K562 (cell line): ENCODE data around the gene NT5DC4. TPM values are rescaled to one million over a fixed set of nuclear protein-coding genes. Genes with fewer than 3 reads are reported as not detected.
A peak's percentile ranks its signal among the peaks of the same experiment; 100 is the strongest.

Experiments used
- ATAC-seq: fragments of 200-7000 bp; cut with Tn5 transposase; 3 replicates; pipeline ENCODE4 v1.9.1; 2020; ENCODE audit warnings: moderate library complexity
- BruUV-seq: library from RNA; stranded (reverse); fragments of 400-500 nt; replicated peaks from 2 replicates; lab custom pipeline; 2021; lab: Mats Ljungman, UMichigan
- CTCF ChIA-PET: fragments of 300-600 bp; formaldehyde crosslinking; extraction: SDS; loops from one replicate; lab custom pipeline; 2021; ENCODE audit warnings: low intra/inter-chr PET ratio; lab: Yijun Ruan, JAX
- POLR2A ChIA-PET: fragments of 300-600, 350-650 bp; sonication (Branson Sonifier 250); formaldehyde crosslinking; extraction: SDS; loops from one replicate; lab custom pipeline; 2021; ENCODE audit warnings: antibody characterized with exemption, inconsistent platforms; lab: Yijun Ruan, JAX
- DNase-seq, 4 experiments: peaks; one replicate each; pipeline versions ENCODE4 v3.0.0 to v3.0.0-alpha.2; 2011 to 2018; ENCODE audit warnings: low spot score in 3 of 4, mixed read lengths in 3 of 4; ENCODE audit errors: extremely low read depth in 1 of 4
- FAIRE-seq: peaks from 2 replicates; lab custom pipeline; 2011; peaks lifted over from hg19 to GRCh38; lab: Jason Lieb, UNC
- H2AFZ ChIP-seq: 2 replicates; pipeline ENCODE4 v1.6.0; 2011; ENCODE audit warnings: low read depth, low read length, control low read depth, inconsistent platforms
- H3K27ac ChIP-seq: fragments of 200-600 bp; 3 replicates; pipeline ENCODE4 v1.8.0; 2011; ENCODE audit warnings: low read depth, mild to moderate bottlenecking, control low read depth, inconsistent platforms, low read length, moderate library complexity, mixed read lengths; ENCODE audit errors: extremely low read depth
- H3K27me3 ChIP-seq, 2 experiments: fragments of 300-600 bp in 1 of 2; 2 replicates in 1 of 2; 3 replicates in 1 of 2; pipeline versions ENCODE4 v1.6.0 to v1.8.0; 2011; ENCODE audit warnings: inconsistent platforms in 2 of 2, low read length in 2 of 2, mild to moderate bottlenecking in 1 of 2, mixed read lengths in 1 of 2, moderate library complexity in 1 of 2; ENCODE audit not compliant: control insufficient read depth in 2 of 2, insufficient read depth in 2 of 2
- H3K36me3 ChIP-seq: fragments of 300-600 bp; 3 replicates; pipeline ENCODE4 v1.8.0; 2011; ENCODE audit warnings: mild to moderate bottlenecking, low read length, inconsistent platforms; ENCODE audit not compliant: control insufficient read depth, insufficient read depth
- H3K4me1 ChIP-seq, 2 experiments: fragments of 200-600 bp in 1 of 2; replicated peaks in 1 of 2; 2 replicates in 1 of 2; 3 replicates in 1 of 2; pipeline versions ENCODE4 v1.5.1 to v1.8.0; 2011; ENCODE audit warnings: inconsistent platforms in 2 of 2, low read length in 2 of 2, mild to moderate bottlenecking in 1 of 2, mixed read lengths in 1 of 2, moderate library complexity in 1 of 2; ENCODE audit not compliant: control insufficient read depth in 2 of 2, insufficient read depth in 2 of 2
- H3K4me2 ChIP-seq: 2 replicates; pipeline ENCODE4 v1.6.1; 2011; ENCODE audit warnings: low read length, control low read depth, inconsistent platforms, mixed read lengths; ENCODE audit not compliant: insufficient read depth
- H3K4me3 ChIP-seq: fragments of 200-600 bp; sonication (generic), shearing (Covaris generic); 2 replicates; pipeline ENCODE4 v1.5.1; 2016; ENCODE audit warnings: control low read depth, inconsistent platforms
- H3K79me2 ChIP-seq: fragments of 200-600 bp; 3 replicates; pipeline ENCODE4 v1.8.0; 2011; ENCODE audit warnings: low read length, inconsistent platforms; ENCODE audit not compliant: control insufficient read depth, insufficient read depth
- H3K9ac ChIP-seq, 2 experiments: 2 replicates each; pipeline versions ENCODE4 v1.6.0 to v1.6.1; 2011; ENCODE audit warnings: low read depth in 2 of 2, low read length in 2 of 2, control low read depth in 1 of 2, inconsistent platforms in 1 of 2, mild to moderate bottlenecking in 1 of 2, mixed read lengths in 1 of 2; ENCODE audit not compliant: insufficient read depth in 1 of 2
- H3K9me1 ChIP-seq: one replicate; pipeline ENCODE4 v1.6.0; 2011; ENCODE audit warnings: inconsistent platforms, mild to moderate bottlenecking, low read length, moderate library complexity; ENCODE audit not compliant: control insufficient read depth, insufficient read depth
- H3K9me3 ChIP-seq: replicated peaks from 2 replicates; pipeline ENCODE4 v1.5.1; 2011; ENCODE audit warnings: low read depth, low read length, inconsistent platforms; ENCODE audit not compliant: control insufficient read depth, insufficient read depth
- H4K20me1 ChIP-seq: replicated peaks from 2 replicates; pipeline ENCODE4 v1.6.1; 2011; ENCODE audit warnings: low read length, inconsistent platforms, mixed read lengths; ENCODE audit not compliant: control insufficient read depth, insufficient read depth
- BRCA1 ChIP-seq, 2 experiments: fragments of 450-650 bp in 1 of 2; sonication (generic) in 1 of 2; formaldehyde crosslinking in 1 of 2; IDR thresholded peaks; 2 replicates each; pipeline versions ENCODE4 v1.5.0 to v1.6.1; 2017 to 2020; ENCODE audit warnings: mild to moderate bottlenecking in 1 of 2, missing genetic modification reagents in 1 of 2
- ESRRA ChIP-seq: fragments of 450-650 bp; IDR thresholded peaks from 2 replicates; pipeline ENCODE4 v1.6.1; 2014; ENCODE audit warnings: low read depth, mild to moderate bottlenecking, moderate library complexity, borderline replicate concordance
- PRDM10 ChIP-seq: fragments of 450-650 bp; IDR thresholded peaks from 2 replicates; pipeline ENCODE4 v1.6.1; 2018; ENCODE audit not compliant: partially characterized antibody
- WGBS: fragments of 100-300 bp; shearing (Covaris generic); methylation state at CpG from one replicate; pipeline ENCODE4 v1.1.6; 2016; ENCODE audit warnings: low coverage, mixed read lengths; ENCODE audit not compliant: insufficient coverage; ENCODE audit errors: missing lambda C conversion rate; 5-methylcytosine and 5-hydroxymethylcytosine counted together
- in situ Hi-C: fragments of 300-500 bp; cut with MboI; formaldehyde crosslinking; loops from 4 replicates; pipeline ENCODE4 v1.15.0; 2018; ENCODE audit warnings: inconsistent platforms, mixed read lengths
- intact Hi-C: fragments of 100-400 bp; cut with micrococcal nuclease; formaldehyde crosslinking; loops from 2 replicates; pipeline ENCODE4 v1.14.2; 2022
- polyA plus RNA-seq, 8 experiments: library from polyadenylated mRNA; depleted of rRNA in 4 of 8; stranded (reverse) in 5 of 8; unstranded in 3 of 8; fragments of >200 nt; fragmentation: Nextera tagmentation in 2 of 8; fragmentation: Illumina TruSeq in 1 of 8; extraction: Ambion mirVana in 2 of 8; extraction: Trizol in 1 of 8; gene quantifications; 2 replicates each; pipeline versions ENCODE4 v1.2.1 to v1.2.3, GENCODE V29; 2011 to 2014; ENCODE audit warnings: inconsistent platforms in 1 of 8, missing spikeins in 1 of 8
- total RNA-seq, 7 experiments: library from RNA; depleted of rRNA in 6 of 7; stranded (reverse); fragments of >200 nt in 6 of 7; fragmentation: Illumina TruSeq in 2 of 7; extraction: Trizol in 2 of 7; gene quantifications; 2 replicates each; pipeline versions ENCODE4 v1.2.1 to v1.2.3, GENCODE V29; 2011 to 2021; ENCODE audit warnings: low replicate concordance in 1 of 7

NT5DC4 gene
- total and polyA plus RNA-seq, 9 of the 15 experiments (the other 6 are each of a cell fraction or from before 2014, with no cell fraction given): 0.44 to 6.9 (median 2.5) TPM

- WGBS: 62% methylated on average over 5 of the region's 5 CpGs
- ChIA-PET CTCF (no interaction called here), POLR2A (interaction anchor here (0.7 kb wide), 1 partner anchor 25 kb away, joined by 3 read pairs; no protein-coding TSS in a partner anchor)
- H3K4me1 ChIP-seq: peaks cover 14 to 40% of the 10 kb centered on the region in 2 experiments
- H3K4me3 ChIP-seq: no peak overlapping the region
- peak overlapping the region in 1 of 2 experiments; percentile 17; a peak in 1 of 4 replicates for H3K9ac ChIP-seq
- H3K27me3 ChIP-seq: no peaks in the 10 kb centered on the region
- FAIRE-seq (no peak), DNase-seq (no peak), ATAC-seq (no peak)
- no peak for TF ChIP-seq BRCA1 (IDR thresholded peaks at IDR 0.05)
- no peak for TF ChIP-seq BRCA1 (CRISPR knock-in tag; IDR thresholded peaks at IDR 0.05)
- TF ChIP-seq ESRRA: peak; percentile 61
- peak; percentile 50 for TF ChIP-seq PRDM10
- no peaks in the 10 kb centered on the region for H4K20me1 ChIP-seq
- H3K9me1 ChIP-seq: no peaks in the 10 kb centered on the region
- no TSS peak for BruUV-seq
- no peak overlapping the region for H3K27ac ChIP-seq
- in situ Hi-C loops: no loop called here
- no peaks in the 10 kb centered on the region for H3K9me3 ChIP-seq
- H2AFZ ChIP-seq: peak overlapping the region; percentile 75
- no peaks in the 10 kb centered on the region for H3K36me3 ChIP-seq
- intact Hi-C loops: no loop called here
- H3K79me2 ChIP-seq: no peaks in the 10 kb centered on the region
- H3K4me2 ChIP-seq: no peak overlapping the region; the same call in 1 of the 2 replicates
Measured at GRCh38 chr2:112680666-112681101, 40.1 kb upstream of the NT5DC4 start.
